Left lung (tissue), 10 donors: ENCODE measurements around the gene TRNP1. TPM values are rescaled to one million over a fixed set of nuclear protein-coding genes. Genes with fewer than 3 reads are reported as not detected.
A peak's percentile ranks its signal among the peaks of the same experiment; 100 is the strongest.

Experiments used
- ATAC-seq: fragments of 200-7000 bp; cut with Tn5 transposase; one replicate; pipeline ENCODE4 v1.9.1; 2020; ENCODE audit warnings: moderate library complexity
- DNase-seq, 4 donors: peaks; one replicate each; pipeline ENCODE4 v3.0.0-alpha.2; 2013 to 2020
- H3K27ac ChIP-seq, 2 donors: fragments of 200-600 bp; sonication (generic) in 1 of 2; one replicate each; pipeline versions ENCODE4 v1.5.0 to v1.8.0; 2020 to 2021
- H3K27me3 ChIP-seq, 2 donors: fragments of 200-600 bp; sonication (generic) in 1 of 2; one replicate each; pipeline versions ENCODE4 v1.5.0 to v1.8.0; 2020 to 2021
- H3K36me3 ChIP-seq, 2 donors: fragments of 200-600 bp; sonication (generic) in 1 of 2; one replicate each; pipeline versions ENCODE4 v1.5.0 to v1.8.0; 2020 to 2021
- H3K4me1 ChIP-seq, 2 donors: fragments of 200-600 bp; one replicate each; pipeline ENCODE4 v1.8.0; 2021
- H3K4me3 ChIP-seq, 2 donors: fragments of 200-600 bp; sonication (generic) in 1 of 2; one replicate each; pipeline versions ENCODE4 v1.5.0 to v1.8.0; 2020 to 2021; ENCODE audit warnings: mild to moderate bottlenecking in 1 of 2
- H3K9me3 ChIP-seq, 2 donors: fragments of 200-600 bp; sonication (generic) in 1 of 2; one replicate each; pipeline versions ENCODE4 v1.5.0 to v1.8.0; 2020 to 2021
- intact Hi-C, 2 donors: fragments of 100-400 bp; cut with DNase I; formaldehyde crosslinking; loops; one replicate each; pipeline versions ENCODE4 v1.11.2 to v1.14.2; 2022
- polyA plus RNA-seq, 6 donors: library from polyadenylated mRNA; unstranded; fragments of 120-200 nt; gene quantifications; one replicate each; pipeline ENCODE4 v1.2.1, GENCODE V29; 2013; ENCODE audit not compliant: insufficient read length in 6 of 6
- total RNA-seq, 2 donors: library from RNA; stranded (reverse); fragmentation: NEBNext Ultra II Directional; extraction: Animal tissue kit (Norgen Biotek cat#: 25700); gene quantifications; one replicate each; pipeline ENCODE4 v1.2.1, GENCODE V29; 2021
- TF ChIP-seq, protein P1 (sequence below), 2 donors: fragments of 200-600 bp; sonication (generic) in 1 of 2; IDR thresholded peaks; one replicate each; pipeline versions ENCODE4 v1.5.0 to v1.8.0; 2021; ENCODE audit warnings: antibody characterized with exemption in 2 of 2
- donor health status: DM: no; HTN: yes; CAD: no.
- donor health status: DM: no; HTN: no; CAD: no.

TRNP1 gene
- total and polyA plus RNA-seq, 8 donors = 1.6 to 27.7 (median 3.2) TPM

DNA sequence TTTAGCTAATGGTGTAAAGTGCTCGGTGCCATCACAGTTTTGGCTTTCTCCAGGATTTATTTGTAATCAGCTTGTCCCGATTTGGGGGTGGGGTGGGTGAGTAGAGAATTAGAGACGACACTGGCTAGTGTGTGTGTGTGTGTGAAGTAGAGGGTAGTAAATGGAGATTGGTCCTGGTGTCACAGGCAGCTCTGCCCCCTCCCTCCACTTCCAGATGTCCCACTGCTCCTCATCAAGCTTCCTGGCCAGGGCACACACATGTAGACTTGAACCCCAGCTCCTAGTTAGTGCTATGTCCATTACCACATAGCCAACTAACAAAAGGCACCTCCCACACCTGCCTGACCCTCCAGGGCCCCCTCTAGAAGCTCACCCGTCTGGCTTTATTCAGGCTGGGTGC is 3.2 kb downstream of the TRNP1 start:
- Histone ChIP-seq H3K4me3 (no peak overlapping the region), H3K36me3 (no peaks in the 10 kb centered on the region), H3K27ac (no peak overlapping the region), H3K9me3 (no peaks in the 10 kb centered on the region), H3K4me1 (peaks cover 16 to 65% of the 10 kb centered on the region in 2 donors), H3K27me3 (peaks cover 15 to 56% of the 10 kb centered on the region in 2 donors)
- ATAC-seq = no peak
- DNase-seq = no peak
- intact Hi-C loops = loop anchor here in 1 of 2 donors (5.0 kb wide), 1 partner anchor 101 kb away; no protein-coding TSS in a partner anchor
- TF ChIP-seq, protein P1, sequence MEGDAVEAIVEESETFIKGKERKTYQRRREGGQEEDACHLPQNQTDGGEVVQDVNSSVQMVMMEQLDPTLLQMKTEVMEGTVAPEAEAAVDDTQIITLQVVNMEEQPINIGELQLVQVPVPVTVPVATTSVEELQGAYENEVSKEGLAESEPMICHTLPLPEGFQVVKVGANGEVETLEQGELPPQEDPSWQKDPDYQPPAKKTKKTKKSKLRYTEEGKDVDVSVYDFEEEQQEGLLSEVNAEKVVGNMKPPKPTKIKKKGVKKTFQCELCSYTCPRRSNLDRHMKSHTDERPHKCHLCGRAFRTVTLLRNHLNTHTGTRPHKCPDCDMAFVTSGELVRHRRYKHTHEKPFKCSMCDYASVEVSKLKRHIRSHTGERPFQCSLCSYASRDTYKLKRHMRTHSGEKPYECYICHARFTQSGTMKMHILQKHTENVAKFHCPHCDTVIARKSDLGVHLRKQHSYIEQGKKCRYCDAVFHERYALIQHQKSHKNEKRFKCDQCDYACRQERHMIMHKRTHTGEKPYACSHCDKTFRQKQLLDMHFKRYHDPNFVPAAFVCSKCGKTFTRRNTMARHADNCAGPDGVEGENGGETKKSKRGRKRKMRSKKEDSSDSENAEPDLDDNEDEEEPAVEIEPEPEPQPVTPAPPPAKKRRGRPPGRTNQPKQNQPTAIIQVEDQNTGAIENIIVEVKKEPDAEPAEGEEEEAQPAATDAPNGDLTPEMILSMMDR (IDR thresholded peaks at IDR 0.05) = no peak

DNA sequence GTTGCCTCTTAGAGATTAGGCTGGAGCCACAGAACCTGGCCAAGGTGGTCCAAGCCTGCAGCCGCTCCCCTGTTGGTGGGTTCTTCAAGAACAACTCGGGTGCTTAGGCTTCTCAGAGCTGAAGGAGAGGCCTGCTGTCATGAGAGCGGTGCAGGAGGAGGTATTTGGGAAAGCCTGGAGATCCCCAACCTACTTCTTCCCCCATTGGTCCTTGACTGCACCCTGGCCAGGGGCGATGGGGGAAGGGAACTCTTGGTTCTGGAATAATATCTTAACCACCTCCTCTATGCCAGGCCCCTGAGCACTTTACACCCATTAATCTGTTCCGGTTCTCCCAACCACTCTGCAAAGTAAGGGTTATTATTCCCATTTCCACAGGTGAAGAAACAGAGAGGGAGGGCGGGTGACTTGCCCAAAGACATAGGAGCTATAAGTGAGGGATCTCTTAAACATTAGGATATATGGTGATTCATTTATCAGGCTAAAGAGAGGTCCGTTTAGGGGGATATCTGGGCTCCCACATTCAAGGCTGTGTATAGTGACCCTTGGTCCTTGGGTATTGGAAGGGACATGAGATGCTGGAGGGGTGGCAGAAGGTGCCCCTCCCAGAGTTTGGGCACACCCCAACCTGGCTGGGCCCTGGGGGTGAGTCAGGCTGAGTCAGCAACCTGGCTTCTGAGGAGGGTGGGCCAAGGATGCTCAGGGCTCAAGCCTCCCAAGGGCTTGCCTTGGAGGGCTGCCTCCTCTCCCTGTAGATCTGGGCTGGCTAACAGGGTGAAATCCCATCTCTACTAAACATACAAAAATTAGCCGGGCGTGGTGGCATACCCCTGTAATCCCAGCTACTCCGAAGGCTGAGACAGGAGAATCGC is 5.2 kb downstream of the TRNP1 start:
- no peak for DNase-seq
- Histone ChIP-seq H3K4me3 (no peak overlapping the region), H3K9me3 (no peaks in the 10 kb centered on the region), H3K27ac (peak overlapping the region; percentile 35 to 48), H3K36me3 (no peaks in the 10 kb centered on the region), H3K27me3 (peaks cover 9 to 36% of the 10 kb centered on the region in 2 donors), H3K4me1 (peaks cover 18 to 57% of the 10 kb centered on the region in 2 donors)
- ATAC-seq = no peak
- intact Hi-C loops = loop anchor here in 1 of 2 donors (5.0 kb wide), 1 partner anchor 99 kb away; no protein-coding TSS in a partner anchor
- TF ChIP-seq, protein P1 (IDR thresholded peaks at IDR 0.05) = no peak

DNA sequence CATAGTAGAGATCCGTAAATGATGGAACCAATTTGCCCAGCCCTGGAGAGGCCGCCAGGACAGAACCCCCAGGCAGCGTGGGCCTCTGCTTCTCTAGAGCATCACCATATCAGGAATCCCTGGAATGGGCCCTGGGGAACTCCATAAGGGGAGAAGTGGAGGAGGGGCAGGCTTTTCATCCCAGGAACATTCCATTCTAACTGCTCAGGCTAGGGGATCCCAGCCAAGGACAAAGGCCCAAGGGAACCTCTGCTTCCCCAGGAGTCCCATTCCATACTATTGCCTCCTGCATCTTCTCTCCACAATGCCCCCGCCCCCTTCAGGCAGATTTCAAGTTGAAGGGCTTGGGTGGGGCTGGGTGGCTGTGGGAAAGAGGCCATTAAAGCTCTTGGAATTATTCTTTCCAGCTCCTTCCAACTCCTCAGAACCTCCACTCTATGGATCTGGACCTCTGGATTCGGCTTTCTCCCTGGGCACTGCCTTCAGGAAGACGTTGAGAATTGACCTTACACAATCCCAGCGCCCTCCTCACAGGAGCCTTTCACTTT is 6.0 kb downstream of the TRNP1 start:
- DNase-seq (peak in 1 of 4 donors; percentile 68), ATAC-seq (peak; percentile 39)
- H3K27me3 ChIP-seq = peaks cover 7 to 28% of the 10 kb centered on the region in 2 donors
- H3K4me1 ChIP-seq = peaks cover 27 to 59% of the 10 kb centered on the region in 2 donors
- TF ChIP-seq, protein P1 (IDR thresholded peaks at IDR 0.05) = no peak
- intact Hi-C loops = loop anchor here in 1 of 2 donors (5.0 kb wide), 1 partner anchor 98 kb away; no protein-coding TSS in a partner anchor
- no peaks in the 10 kb centered on the region for H3K36me3 ChIP-seq
- no peak overlapping the region for H3K4me3 ChIP-seq
- peak overlapping the region; percentile 35 to 48 for H3K27ac ChIP-seq
- no peaks in the 10 kb centered on the region for H3K9me3 ChIP-seq

DNA sequence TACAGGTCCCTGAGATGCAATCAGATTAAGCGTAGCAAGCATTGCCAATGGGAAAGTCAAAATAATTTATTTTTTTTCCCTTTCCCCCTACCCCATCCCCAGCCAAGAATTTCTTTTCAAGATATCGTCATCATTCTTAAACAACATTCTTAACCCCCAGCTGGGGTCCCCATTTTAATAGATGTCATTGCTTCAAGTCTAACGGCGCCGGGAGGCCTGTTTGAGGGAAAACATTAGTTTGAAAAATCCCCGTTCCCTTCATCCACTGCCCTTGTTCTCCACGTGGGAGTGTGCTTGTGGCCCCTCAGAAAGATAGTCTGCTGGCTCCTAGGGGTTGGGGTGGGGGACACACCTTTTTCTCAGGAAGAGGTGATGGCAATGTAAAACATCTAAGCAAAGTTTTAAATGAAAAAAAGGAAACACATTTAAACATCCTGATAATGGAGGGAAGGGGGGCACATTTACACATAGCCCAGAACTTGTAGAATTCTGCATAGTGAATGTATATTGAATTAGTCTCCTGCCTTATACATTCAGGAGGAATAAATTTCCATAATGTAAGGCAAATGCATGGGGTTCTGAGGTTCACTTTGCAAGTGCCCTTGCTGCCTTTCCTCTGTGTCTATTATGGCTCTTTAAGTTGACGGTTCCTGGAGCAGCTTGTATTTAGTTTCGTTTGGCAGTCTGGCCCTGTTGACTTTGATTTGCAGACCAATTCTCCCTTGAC is 6.8 kb downstream of the TRNP1 start:
- no peaks in the 10 kb centered on the region for H3K9me3 ChIP-seq
- DNase-seq (no peak), ATAC-seq (no peak)
- no peaks in the 10 kb centered on the region for H3K36me3 ChIP-seq
- H3K4me1 ChIP-seq = peaks cover 33 to 59% of the 10 kb centered on the region in 2 donors
- H3K27me3 ChIP-seq = peaks cover 0 to 21% of the 10 kb centered on the region in 2 donors
- intact Hi-C loops = no loop called here
- TF ChIP-seq, protein P1 (IDR thresholded peaks at IDR 0.05) = no peak
- no peak overlapping the region for H3K4me3 ChIP-seq
- H3K27ac ChIP-seq = peak overlapping the region; percentile 35 to 48
